GM12891 (cell line): ENCODE results near the gene DAZAP1.

Experiments
- POLR2A ChIP-seq: IDR thresholded peaks from 2 replicates; pipeline ENCODE4 v1.6.1; 2011; ENCODE audit warnings: low read depth, low read length, control low read depth
- POLR2AphosphoS5 ChIP-seq: IDR thresholded peaks from 2 replicates; pipeline ENCODE4 v1.6.1; 2011; ENCODE audit warnings: low read depth, low read length, control low read depth
- POU2F2 ChIP-seq: IDR thresholded peaks from 2 replicates; pipeline ENCODE4 v1.6.1; 2011; ENCODE audit warnings: low read depth, mild to moderate bottlenecking, control low read depth, low read length, moderate library complexity
- TAF1 ChIP-seq: IDR thresholded peaks from 2 replicates; pipeline ENCODE4 v1.6.1; 2011; ENCODE audit warnings: low read depth, low read length, control low read depth

DNA sequence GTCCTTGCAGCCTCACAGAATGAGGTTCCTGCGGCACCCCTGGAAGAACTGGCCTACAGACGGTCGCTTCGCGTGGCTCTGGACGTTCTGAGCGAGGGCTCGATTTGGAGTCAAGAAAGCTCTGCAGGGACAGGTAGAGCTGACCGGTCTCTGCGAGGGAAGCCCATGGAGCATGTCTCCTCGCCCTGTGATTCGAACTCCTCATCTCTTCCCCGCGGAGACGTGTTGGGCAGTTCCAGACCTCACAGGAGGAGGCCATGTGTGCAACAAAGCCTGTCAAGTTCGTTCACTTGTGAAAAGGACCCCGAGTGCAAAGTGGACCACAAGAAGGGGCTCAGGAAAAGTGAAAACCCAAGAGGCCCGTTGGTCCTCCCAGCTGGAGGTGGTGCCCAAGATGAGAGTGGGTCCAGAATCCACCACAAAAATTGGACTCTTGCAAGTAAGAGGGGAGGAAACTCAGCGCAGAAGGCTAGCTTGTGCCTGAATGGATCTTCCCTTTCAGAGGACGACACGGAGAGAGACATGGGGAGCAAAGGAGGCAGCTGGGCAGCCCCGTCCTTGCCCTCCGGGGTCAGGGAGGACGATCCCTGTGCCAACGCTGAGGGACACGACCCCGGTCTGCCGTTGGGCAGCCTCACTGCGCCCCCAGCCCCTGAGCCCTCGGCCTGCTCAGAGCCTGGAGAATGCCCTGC, 47.1 kb upstream of the DAZAP1 start:
- TF ChIP-seq POLR2A (no peak), TAF1 (no peak), POLR2AphosphoS5 (no peak), POU2F2 (no peak)
